Common myeloid progenitor, CD34-positive (primary cell): ENCODE measurements around the gene MYO18A.
"Not testable (repeated sequence)": the region's sequence is repeated elsewhere in the genome, so short reads cannot be mapped to it uniquely, and the experiment has no call there.

Source experiments
- CTCF ChIA-PET: fragments of 350-600 bp; sonication (Branson Sonifier 250); formaldehyde crosslinking; loops from one replicate; lab custom pipeline; 2021; ENCODE audit warnings: antibody characterized with exemption; lab: Charles Lee
- POLR2A ChIA-PET: fragments of 350-600 bp; sonication (Branson Sonifier 250); formaldehyde crosslinking; loops from one replicate; lab custom pipeline; 2021; ENCODE audit warnings: antibody characterized with exemption; lab: Charles Lee
- DNase-seq, 3 donors: peaks; one replicate each; pipeline versions ENCODE4 v3.0.0 to v3.0.0-alpha.2; 2013
- H3K27ac ChIP-seq, 2 experiments: 1 replicate in 1 of 2; 2 replicates in 1 of 2; pipeline ENCODE4 v1.7.0; 2013; ENCODE audit warnings: inconsistent platforms in 2 of 2, low read length in 2 of 2, mild to moderate bottlenecking in 2 of 2, low read depth in 1 of 2, moderate library complexity in 1 of 2; ENCODE audit not compliant: severe bottlenecking in 2 of 2, insufficient read depth in 1 of 2, poor library complexity in 1 of 2
- H3K27me3 ChIP-seq, 5 experiments: replicated peaks in 2 of 5; 1 replicate in 3 of 5; 2 replicates in 2 of 5; pipeline versions ENCODE4 v1.6.1 to v1.7.0; 2013; ENCODE audit warnings: low read length in 4 of 5, mild to moderate bottlenecking in 2 of 5, moderate library complexity in 2 of 5, inconsistent platforms in 1 of 5; ENCODE audit not compliant: insufficient read depth in 5 of 5, control insufficient read depth in 4 of 5
- H3K36me3 ChIP-seq, 4 experiments: 1 replicate in 2 of 4; 2 replicates in 2 of 4; pipeline versions ENCODE4 v1.6.1 to v1.7.0; 2013; ENCODE audit warnings: low read length in 3 of 4, control low read depth in 1 of 4, mild to moderate bottlenecking in 1 of 4; ENCODE audit not compliant: control insufficient read depth in 4 of 4, insufficient read depth in 4 of 4
- H3K4me1 ChIP-seq, 4 experiments: 1 replicate in 3 of 4; 2 replicates in 1 of 4; pipeline versions ENCODE4 v1.6.1 to v1.7.1; 2013; ENCODE audit warnings: low read length in 3 of 4, mild to moderate bottlenecking in 3 of 4, control low read depth in 1 of 4, inconsistent platforms in 1 of 4, moderate library complexity in 1 of 4; ENCODE audit not compliant: control insufficient read depth in 4 of 4, insufficient read depth in 4 of 4; ENCODE audit errors: control extremely low read depth in 1 of 4
- H3K4me3 ChIP-seq, 7 experiments: 1 replicate in 4 of 7; 2 replicates in 3 of 7; pipeline versions ENCODE4 v1.5.1 to v1.7.0; 2013; ENCODE audit warnings: mild to moderate bottlenecking in 7 of 7, low read length in 6 of 7, moderate library complexity in 6 of 7, inconsistent platforms in 2 of 7, low read depth in 2 of 7, control low read depth in 1 of 7; ENCODE audit not compliant: insufficient read depth in 4 of 7, control insufficient read depth in 1 of 7; ENCODE audit errors: extremely low read depth in 1 of 7
- H3K9me3 ChIP-seq, 5 experiments: 1 replicate in 4 of 5; 2 replicates in 1 of 5; pipeline versions ENCODE4 v1.6.1 to v1.7.1; 2013; ENCODE audit warnings: low read length in 4 of 5, mild to moderate bottlenecking in 2 of 5, inconsistent platforms in 1 of 5, low read depth in 1 of 5, moderate library complexity in 1 of 5; ENCODE audit not compliant: control insufficient read depth in 4 of 5, insufficient read depth in 2 of 5; ENCODE audit errors: control extremely low read depth in 1 of 5
- WGBS: methylation state at CpG from one replicate; pipeline ENCODE4 v1.1.5; 2013; ENCODE audit not compliant: insufficient coverage; 5-methylcytosine and 5-hydroxymethylcytosine counted together

The MYO18A gene

GRCh38 chr17:29150161-29150560 lies 30.0 kb downstream of the MYO18A start:
- H3K9me3 ChIP-seq, result no peaks in the 10 kb centered on the region
- ChIA-PET POLR2A (interaction anchor here (1.3 kb wide), 1 partner anchor 71 kb away, joined by 4 read pairs; no protein-coding TSS in a partner anchor), CTCF (interaction anchor here (0.8 to 21.1 kb wide), 12 partner anchors 9 to 142 kb away, joined by 3 to 673 read pairs (median 7); partner anchors contain the start of gene MYO18A)
- H3K27me3 ChIP-seq, result no peaks in the 10 kb centered on the region
- no peak overlapping the region for H3K4me3 ChIP-seq
- WGBS, result 100% methylated on average over 2 of the region's 2 CpGs
- peaks cover 13 to 61% (median 47%) of the 10 kb centered on the region in 4 experiments for H3K4me1 ChIP-seq
- no peak overlapping the region for H3K27ac ChIP-seq
- H3K36me3 ChIP-seq, result no peaks in the 10 kb centered on the region
- no peak for DNase-seq

- Histone ChIP-seq H3K27ac (peak overlapping the region in 1 of 2 experiments; percentile 82), H3K4me1 (peaks cover 15 to 61% (median 45%) of the 10 kb centered on the region in 4 experiments), H3K4me3 (peak overlapping the region in 6 of 7 experiments; percentile 31 to 82 (median 63)), H3K27me3 (no peaks in the 10 kb centered on the region), H3K9me3 (no peaks in the 10 kb centered on the region), H3K36me3 (no peaks in the 10 kb centered on the region)
- ChIA-PET POLR2A (interaction anchor here (0.7 to 1.3 kb wide), 7 partner anchors 10 to 145 kb away, joined by 3 to 7 read pairs (median 4); partner anchors contain the start of genes MYO18A and NUFIP2), CTCF (interaction anchor here (0.5 to 21.1 kb wide), 21 partner anchors 8 to 143 kb away, joined by 3 to 673 read pairs (median 4); partner anchors contain the start of gene MYO18A)
- 57% methylated on average over 7 of the region's 8 CpGs for WGBS
- peak in 2 of 3 donors; percentile 51 for DNase-seq
Measured at GRCh38 chr17:29149431-29150064, 30.6 kb downstream of the MYO18A start.

- H3K9me3 ChIP-seq, result no peaks in the 10 kb centered on the region
- peaks cover 15 to 61% (median 45%) of the 10 kb centered on the region in 4 experiments for H3K4me1 ChIP-seq
- peak; percentile 85 to 87 (median 86) for DNase-seq
- ChIA-PET POLR2A (interaction anchor here (0.7 to 1.3 kb wide), 6 partner anchors 9 to 145 kb away, joined by 3 to 7 read pairs (median 4); partner anchors contain the start of genes MYO18A and NUFIP2), CTCF (interaction anchor here (0.5 to 21.1 kb wide), 20 partner anchors 8 to 143 kb away, joined by 3 to 673 read pairs (median 4); partner anchors contain the start of gene MYO18A)
- H3K4me3 ChIP-seq, result peak overlapping the region; percentile 31 to 82 (median 61)
- H3K36me3 ChIP-seq, result no peaks in the 10 kb centered on the region
- no peaks in the 10 kb centered on the region for H3K27me3 ChIP-seq
- WGBS, result 10% methylated on average over 22 of the region's 34 CpGs
- H3K27ac ChIP-seq, result peak overlapping the region; percentile 59 to 82
Measured at GRCh38 chr17:29148790-29149430, 31.3 kb downstream of the MYO18A start.

GRCh38 chr17:29148257-29148789 lies 31.9 kb downstream of the MYO18A start:
- POLR2A ChIA-PET, result interaction anchor here (1.1 to 1.3 kb wide), 6 partner anchors 8 to 144 kb away, joined by 3 to 7 read pairs (median 5); partner anchors contain the start of gene MYO18A
- Histone ChIP-seq H3K27ac (peak overlapping the region; percentile 59 to 82), H3K36me3 (no peaks in the 10 kb centered on the region), H3K9me3 (no peaks in the 10 kb centered on the region), H3K27me3 (no peaks in the 10 kb centered on the region), H3K4me3 (peak overlapping the region; percentile 21 to 82 (median 58)), H3K4me1 (peaks cover 15 to 65% (median 47%) of the 10 kb centered on the region in 4 experiments)
- WGBS, result 23% methylated on average over 4 of the region's 5 CpGs
- no peak for DNase-seq
- CTCF ChIA-PET, result interaction anchor here (0.8 to 21.1 kb wide), 20 partner anchors 8 to 222 kb away, joined by 3 to 673 read pairs (median 5); partner anchors contain the start of gene MYO18A

- ChIA-PET POLR2A (interaction anchor here (0.6 to 1.3 kb wide), 4 partner anchors 8 to 97 kb away, joined by 3 to 5 read pairs (median 3); no protein-coding TSS in a partner anchor), CTCF (interaction anchor here (0.8 to 21.1 kb wide), 13 partner anchors 9 to 223 kb away, joined by 3 to 673 read pairs (median 9); partner anchors contain the start of gene MYO18A)
- H3K36me3 ChIP-seq, result no peaks in the 10 kb centered on the region
Measured at GRCh38 chr17:29147682-29148081, 32.5 kb downstream of the MYO18A start.

GRCh38 chr17:29147228-29147627 lies 33.0 kb downstream of the MYO18A start:
- not testable (repeated sequence) for H3K4me3 ChIP-seq, H3K27me3 ChIP-seq, H3K36me3 ChIP-seq, H3K27ac ChIP-seq, DNase-seq, H3K9me3 ChIP-seq
- no CpG with 5 or more reads among the region's 2 CpGs for WGBS
- CTCF ChIA-PET, result interaction anchor here (0.6 to 21.1 kb wide), 11 partner anchors 8 to 426 kb away, joined by 3 to 673 read pairs (median 5); partner anchors contain the start of gene MYO18A
- POLR2A ChIA-PET, result interaction anchor here (0.6 to 1.3 kb wide), 4 partner anchors 8 to 96 kb away, joined by 3 to 5 read pairs (median 3); no protein-coding TSS in a partner anchor
- H3K4me1 ChIP-seq, result peaks cover 17 to 76% (median 54%) of the 10 kb centered on the region in 4 experiments

More at GRCh38 chr17:29147682-29148081, 32.5 kb downstream of the MYO18A start:
- Histone ChIP-seq H3K27ac (no peak overlapping the region), H3K4me1 (peaks cover 15 to 72% (median 50%) of the 10 kb centered on the region in 4 experiments), H3K4me3 (no peak overlapping the region), H3K27me3 (no peaks in the 10 kb centered on the region), H3K9me3 (no peaks in the 10 kb centered on the region)
- WGBS, result 95% methylated on average over 2 of the region's 4 CpGs
- no peak for DNase-seq
